Liver (tissue), 9 donors: Measurements from ENCODE around the gene SEC24C. TPM values are rescaled to one million over a fixed set of nuclear protein-coding genes. Genes with fewer than 3 reads are reported as not detected.

Experiments
- DNase-seq: peaks from one replicate; pipeline ENCODE4 v3.0.0-alpha.2; 2017; ENCODE audit warnings: low spot score
- H3K27ac ChIP-seq, 2 donors: one replicate each; pipeline ENCODE4 v1.7.0; 2013; ENCODE audit warnings: inconsistent platforms in 2 of 2, low read length in 2 of 2, control low read depth in 1 of 2, low read depth in 1 of 2, mild to moderate bottlenecking in 1 of 2
- H3K27me3 ChIP-seq, 4 donors: one replicate each; pipeline versions ENCODE4 v1.6.1 to v1.7.0; 2013; ENCODE audit warnings: low read length in 3 of 4, inconsistent platforms in 1 of 4, mild to moderate bottlenecking in 1 of 4, moderate library complexity in 1 of 4; ENCODE audit not compliant: control insufficient read depth in 4 of 4, insufficient read depth in 4 of 4
- H3K36me3 ChIP-seq, 4 donors: one replicate each; pipeline versions ENCODE4 v1.6.1 to v1.7.0; 2013; ENCODE audit warnings: low read length in 3 of 4, mild to moderate bottlenecking in 3 of 4, low read depth in 1 of 4, moderate library complexity in 1 of 4; ENCODE audit not compliant: control insufficient read depth in 4 of 4, insufficient read depth in 3 of 4
- H3K4me1 ChIP-seq, 4 donors: one replicate each; pipeline versions ENCODE4 v1.6.1 to v1.7.0; 2013; ENCODE audit warnings: low read length in 3 of 4, mild to moderate bottlenecking in 3 of 4, moderate library complexity in 1 of 4; ENCODE audit not compliant: control insufficient read depth in 4 of 4, insufficient read depth in 4 of 4
- H3K4me3 ChIP-seq, 3 donors: one replicate each; pipeline versions ENCODE4 v1.6.1 to v1.7.0; 2013; ENCODE audit warnings: low read length in 3 of 3, control low read depth in 1 of 3, low read depth in 1 of 3, mild to moderate bottlenecking in 1 of 3
- H3K9ac ChIP-seq, 2 donors: one replicate each; pipeline ENCODE4 v1.7.0; 2013; ENCODE audit warnings: low read length in 2 of 2, mild to moderate bottlenecking in 2 of 2, moderate library complexity in 2 of 2, control low read depth in 1 of 2, low read depth in 1 of 2
- H3K9me3 ChIP-seq, 4 donors: one replicate each; pipeline versions ENCODE4 v1.6.1 to v1.7.0; 2013; ENCODE audit warnings: low read length in 3 of 4; ENCODE audit not compliant: control insufficient read depth in 4 of 4
- FOXA1 ChIP-seq: IDR thresholded peaks from 2 replicates; pipeline ENCODE4 v1.6.1; 2016; ENCODE audit warnings: antibody characterized with exemption
- JUND ChIP-seq, 2 donors: IDR thresholded peaks; 2 replicates each; pipeline ENCODE4 v1.6.1; 2016; ENCODE audit warnings: antibody characterized with exemption in 2 of 2
- NR2F2 ChIP-seq: IDR thresholded peaks from 2 replicates; pipeline ENCODE4 v1.6.1; 2016; ENCODE audit warnings: antibody characterized with exemption
- RAD21 ChIP-seq, 2 donors: IDR thresholded peaks; 2 replicates each; pipeline ENCODE4 v1.6.1; 2016; ENCODE audit warnings: antibody characterized with exemption in 2 of 2, mild to moderate bottlenecking in 2 of 2
- RXRA ChIP-seq, 2 donors: IDR thresholded peaks; 2 replicates each; pipeline ENCODE4 v1.6.1; 2017 to 2018; ENCODE audit warnings: antibody characterized with exemption in 2 of 2, mild to moderate bottlenecking in 1 of 2
- SP1 ChIP-seq: IDR thresholded peaks from 2 replicates; pipeline ENCODE4 v1.6.1; 2018; ENCODE audit warnings: antibody characterized with exemption, mild to moderate bottlenecking
- WGBS: extraction: QIAGEN DNeasy Blood & Tissue Kit; methylation state at CpG from one replicate; pipeline ENCODE4 v1.1.7; 2013; 5-methylcytosine and 5-hydroxymethylcytosine counted together
- polyA plus RNA-seq, 2 donors: library from polyadenylated mRNA; stranded (reverse) in 1 of 2; unstranded in 1 of 2; fragments of 200-250 nt in 1 of 2; fragments of >200 nt in 1 of 2; fragmentation: Nextera tagmentation in 1 of 2; extraction: Ambion mirVana in 1 of 2; gene quantifications; one replicate each; pipeline versions ENCODE4 v1.2.1 to v1.2.3, GENCODE V29; 2013 to 2015
- total RNA-seq, 2 donors: library from RNA; depleted of rRNA; stranded (reverse); fragments of >200 nt; gene quantifications; one replicate each; pipeline ENCODE4 v1.2.3, GENCODE V29; 2014
- TF ChIP-seq, protein P1 (sequence below): IDR thresholded peaks from 2 replicates; pipeline ENCODE4 v1.6.1; 2016; ENCODE audit warnings: antibody characterized with exemption
- TF ChIP-seq, protein P2 (sequence below): IDR thresholded peaks from 2 replicates; pipeline ENCODE4 v1.6.1; 2016; ENCODE audit warnings: antibody characterized with exemption, mild to moderate bottlenecking
- TF ChIP-seq, protein P3 (sequence below): IDR thresholded peaks from 2 replicates; pipeline ENCODE4 v1.6.1; 2016; ENCODE audit warnings: antibody characterized with exemption
- TF ChIP-seq, protein P4 (sequence below): IDR thresholded peaks from 2 replicates; pipeline ENCODE4 v1.6.1; 2016; ENCODE audit warnings: antibody characterized with exemption
- donor health status: healthy.
- donor health status: healthy.
- donor health status: healthy.
- donor health status: healthy.
- donor health status: healthy.

SEC24C gene
- total and polyA plus RNA-seq, 4 donors: 15.0 to 48.1 (median 40.9) TPM

DNA sequence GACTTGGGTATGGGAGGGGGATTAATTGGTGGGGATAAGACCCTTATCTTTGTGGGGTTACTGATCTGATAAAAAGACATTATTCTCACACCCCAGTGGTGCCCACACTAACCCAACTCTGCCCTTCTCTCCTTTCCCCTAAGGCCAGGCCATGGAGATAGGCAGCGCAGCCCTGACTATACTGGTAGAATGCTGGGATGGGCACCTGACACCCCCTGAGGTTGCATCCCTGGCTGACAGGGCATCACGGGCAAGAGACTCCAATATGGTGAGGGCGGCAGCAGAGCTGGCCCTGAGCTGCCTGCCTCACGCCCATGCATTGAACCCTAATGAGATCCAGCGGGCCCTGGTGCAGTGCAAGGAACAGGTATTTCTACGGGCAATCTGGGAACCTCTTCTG lies 53.9 kb downstream of the SEC24C start:
- no peak overlapping the region for H3K9ac ChIP-seq
- H3K4me3 ChIP-seq: no peak overlapping the region
- no peak overlapping the region for H3K27ac ChIP-seq
- WGBS: 94% methylated on average over 6 of the region's 6 CpGs
- H3K4me1 ChIP-seq: no peaks in the 10 kb centered on the region
- H3K36me3 ChIP-seq: peaks cover 18 to 95% (median 76%) of the 10 kb centered on the region in 4 donors
- DNase-seq: no peak
- no peaks in the 10 kb centered on the region for H3K27me3 ChIP-seq
- H3K9me3 ChIP-seq: no peaks in the 10 kb centered on the region
- TF ChIP-seq, protein P1, sequence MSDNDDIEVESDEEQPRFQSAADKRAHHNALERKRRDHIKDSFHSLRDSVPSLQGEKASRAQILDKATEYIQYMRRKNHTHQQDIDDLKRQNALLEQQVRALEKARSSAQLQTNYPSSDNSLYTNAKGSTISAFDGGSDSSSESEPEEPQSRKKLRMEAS: no peak
- no peak for TF ChIP-seq RXRA (IDR thresholded peaks at IDR 0.05)
- TF ChIP-seq, protein P2, sequence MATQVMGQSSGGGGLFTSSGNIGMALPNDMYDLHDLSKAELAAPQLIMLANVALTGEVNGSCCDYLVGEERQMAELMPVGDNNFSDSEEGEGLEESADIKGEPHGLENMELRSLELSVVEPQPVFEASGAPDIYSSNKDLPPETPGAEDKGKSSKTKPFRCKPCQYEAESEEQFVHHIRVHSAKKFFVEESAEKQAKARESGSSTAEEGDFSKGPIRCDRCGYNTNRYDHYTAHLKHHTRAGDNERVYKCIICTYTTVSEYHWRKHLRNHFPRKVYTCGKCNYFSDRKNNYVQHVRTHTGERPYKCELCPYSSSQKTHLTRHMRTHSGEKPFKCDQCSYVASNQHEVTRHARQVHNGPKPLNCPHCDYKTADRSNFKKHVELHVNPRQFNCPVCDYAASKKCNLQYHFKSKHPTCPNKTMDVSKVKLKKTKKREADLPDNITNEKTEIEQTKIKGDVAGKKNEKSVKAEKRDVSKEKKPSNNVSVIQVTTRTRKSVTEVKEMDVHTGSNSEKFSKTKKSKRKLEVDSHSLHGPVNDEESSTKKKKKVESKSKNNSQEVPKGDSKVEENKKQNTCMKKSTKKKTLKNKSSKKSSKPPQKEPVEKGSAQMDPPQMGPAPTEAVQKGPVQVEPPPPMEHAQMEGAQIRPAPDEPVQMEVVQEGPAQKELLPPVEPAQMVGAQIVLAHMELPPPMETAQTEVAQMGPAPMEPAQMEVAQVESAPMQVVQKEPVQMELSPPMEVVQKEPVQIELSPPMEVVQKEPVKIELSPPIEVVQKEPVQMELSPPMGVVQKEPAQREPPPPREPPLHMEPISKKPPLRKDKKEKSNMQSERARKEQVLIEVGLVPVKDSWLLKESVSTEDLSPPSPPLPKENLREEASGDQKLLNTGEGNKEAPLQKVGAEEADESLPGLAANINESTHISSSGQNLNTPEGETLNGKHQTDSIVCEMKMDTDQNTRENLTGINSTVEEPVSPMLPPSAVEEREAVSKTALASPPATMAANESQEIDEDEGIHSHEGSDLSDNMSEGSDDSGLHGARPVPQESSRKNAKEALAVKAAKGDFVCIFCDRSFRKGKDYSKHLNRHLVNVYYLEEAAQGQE: no peak
- TF ChIP-seq FOXA1: no peak
- TF ChIP-seq JUND (IDR thresholded peaks at IDR 0.05): no peak
- TF ChIP-seq, protein P3, sequence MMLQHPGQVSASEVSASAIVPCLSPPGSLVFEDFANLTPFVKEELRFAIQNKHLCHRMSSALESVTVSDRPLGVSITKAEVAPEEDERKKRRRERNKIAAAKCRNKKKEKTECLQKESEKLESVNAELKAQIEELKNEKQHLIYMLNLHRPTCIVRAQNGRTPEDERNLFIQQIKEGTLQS: no peak
- TF ChIP-seq SP1: no peak
- no peak for TF ChIP-seq RAD21 (IDR thresholded peaks at IDR 0.05)

GRCh38 chr10:73798927-73799560 lies 54.9 kb downstream of the SEC24C start:
- H3K9ac ChIP-seq: no peak overlapping the region
- TF ChIP-seq, protein P3: no peak
- TF ChIP-seq NR2F2: no peak
- TF ChIP-seq, protein P1: no peak
- TF ChIP-seq, protein P4, sequence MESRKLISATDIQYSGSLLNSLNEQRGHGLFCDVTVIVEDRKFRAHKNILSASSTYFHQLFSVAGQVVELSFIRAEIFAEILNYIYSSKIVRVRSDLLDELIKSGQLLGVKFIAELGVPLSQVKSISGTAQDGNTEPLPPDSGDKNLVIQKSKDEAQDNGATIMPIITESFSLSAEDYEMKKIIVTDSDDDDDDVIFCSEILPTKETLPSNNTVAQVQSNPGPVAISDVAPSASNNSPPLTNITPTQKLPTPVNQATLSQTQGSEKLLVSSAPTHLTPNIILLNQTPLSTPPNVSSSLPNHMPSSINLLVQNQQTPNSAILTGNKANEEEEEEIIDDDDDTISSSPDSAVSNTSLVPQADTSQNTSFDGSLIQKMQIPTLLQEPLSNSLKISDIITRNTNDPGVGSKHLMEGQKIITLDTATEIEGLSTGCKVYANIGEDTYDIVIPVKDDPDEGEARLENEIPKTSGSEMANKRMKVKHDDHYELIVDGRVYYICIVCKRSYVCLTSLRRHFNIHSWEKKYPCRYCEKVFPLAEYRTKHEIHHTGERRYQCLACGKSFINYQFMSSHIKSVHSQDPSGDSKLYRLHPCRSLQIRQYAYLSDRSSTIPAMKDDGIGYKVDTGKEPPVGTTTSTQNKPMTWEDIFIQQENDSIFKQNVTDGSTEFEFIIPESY: no peak
- 94% methylated on average over 10 of the region's 10 CpGs for WGBS
- H3K27me3 ChIP-seq: no peaks in the 10 kb centered on the region
- no peak for DNase-seq
- H3K4me1 ChIP-seq: no peaks in the 10 kb centered on the region
- no peaks in the 10 kb centered on the region for H3K9me3 ChIP-seq
- no peak overlapping the region for H3K4me3 ChIP-seq
- no peak overlapping the region for H3K27ac ChIP-seq
- H3K36me3 ChIP-seq: peaks cover 18 to 95% (median 74%) of the 10 kb centered on the region in 4 donors
